NCI-H1930 (cell line): Measurements from ENCODE around the gene C9orf50.
A peak's percentile ranks its signal among the peaks of the same experiment; 100 is the strongest.
"Not testable (repeated sequence)": the region's sequence is repeated elsewhere in the genome, so short reads cannot be mapped to it uniquely, and the experiment has no call there.

Experiments
- DNase-seq, 2 experiments: peaks; one replicate each; lab custom pipeline; 2025; lab: John Stamatoyannopoulos, UW

The C9orf50 gene

GRCh38 chr9:129610473-129611306 is 10.2 kb downstream of the C9orf50 start:
- DNase-seq: peak; percentile 24 to 64

- DNase-seq: no peak
Measured at GRCh38 chr9:129610213-129610472, 10.8 kb downstream of the C9orf50 start.

- DNase-seq: no peak
Measured at GRCh38 chr9:129609486-129610212, 11.3 kb downstream of the C9orf50 start.

- no peak for DNase-seq
Measured at GRCh38 chr9:129608561-129609481, 12.1 kb downstream of the C9orf50 start.

- no peak for DNase-seq
Measured at GRCh38 chr9:129607027-129607387, 13.9 kb downstream of the C9orf50 start.

- no peak for DNase-seq
Measured at GRCh38 chr9:129606161-129607026, 14.5 kb downstream of the C9orf50 start.

- no peak for DNase-seq
Measured at GRCh38 chr9:129604766-129605163, 16.1 kb downstream of the C9orf50 start.

- DNase-seq: no peak
Measured at GRCh38 chr9:129604056-129604765, 16.7 kb downstream of the C9orf50 start.

- DNase-seq: no peak
Measured at GRCh38 chr9:129602598-129603415, 18.1 kb downstream of the C9orf50 start.

GRCh38 chr9:129601082-129601674 is 19.7 kb downstream of the C9orf50 start:
- DNase-seq: no peak

GRCh38 chr9:129598089-129598596 is 22.8 kb downstream of the C9orf50 start:
- no peak for DNase-seq

- no peak for DNase-seq
Measured at GRCh38 chr9:129597355-129598088, 23.4 kb downstream of the C9orf50 start.

GRCh38 chr9:129596541-129597331 is 24.2 kb downstream of the C9orf50 start:
- DNase-seq: no peak

GRCh38 chr9:129595903-129596540 is 24.9 kb downstream of the C9orf50 start:
- no peak for DNase-seq

GRCh38 chr9:129595311-129595741 is 25.6 kb downstream of the C9orf50 start:
- DNase-seq: no peak

- DNase-seq: no peak
Measured at GRCh38 chr9:129594632-129595031, 26.3 kb downstream of the C9orf50 start.

- not testable (repeated sequence) for DNase-seq
Measured at GRCh38 chr9:129592790-129593189, 28.1 kb downstream of the C9orf50 start.
